ENCODE measurements around the gene FURIN. TPM values are rescaled to one million over a fixed set of nuclear protein-coding genes. Genes with fewer than 3 reads are reported as not detected.
"Not testable (repeated sequence)": the region's sequence is repeated elsewhere in the genome, so short reads cannot be mapped to it uniquely, and the experiment has no call there.

Gene FURIN
- total and polyA plus RNA-seq, 2 experiments from 2014 or later: 67.9 to 98.9 TPM

GRCh38 chr15:90918835-90919234, 50.4 kb downstream of the FURIN start:
- H3K9me3 ChIP-seq (ENCODE audit: low read depth): no peaks in the 10 kb centered on the region
- H4K20me1 ChIP-seq (ENCODE audit: insufficient read depth, poor library complexity, severe bottlenecking): no peaks in the 10 kb centered on the region
- no peak overlapping the region for H3K27ac ChIP-seq
- no peak overlapping the region for H2AFZ ChIP-seq
- H3K4me3 ChIP-seq: no peak overlapping the region
- H3K36me3 ChIP-seq (replicated peaks; ENCODE audit: insufficient read depth, low read depth): no peaks in the 10 kb centered on the region
- H3K4me2 ChIP-seq: no peak overlapping the region
- H3K4me1 ChIP-seq (ENCODE audit: insufficient read depth): no peaks in the 10 kb centered on the region
- no peaks in the 10 kb centered on the region for H3K27me3 ChIP-seq
- WGBS (ENCODE audit: low lambda C conversion rate, missing lambda C conversion rate): 96% methylated on average over 6 of the region's 6 CpGs
- no peak for DNase-seq (ENCODE audit: low spot score)
- H3K79me2 ChIP-seq: no peaks in the 10 kb centered on the region
- H3K9me2 ChIP-seq (replicated peaks; ENCODE audit: insufficient read depth): no peaks in the 10 kb centered on the region
- no peak for TF ChIP-seq EZH2 (IDR thresholded peaks at IDR 0.05; ENCODE audit: borderline replicate concordance)
- no peak for TF ChIP-seq EZH2phosphoT487 (IDR thresholded peaks at IDR 0.05; ENCODE audit: low read depth, severe bottlenecking, unreplicated experiment)
- TF ChIP-seq CTCF (IDR thresholded peaks at IDR 0.05; ENCODE audit: poor library complexity): no peak

- TF ChIP-seq EZH2phosphoT487 (IDR thresholded peaks at IDR 0.05; ENCODE audit: low read depth, severe bottlenecking, unreplicated experiment): no peak
- TF ChIP-seq CTCF (IDR thresholded peaks at IDR 0.05; ENCODE audit: poor library complexity): no peak
- TF ChIP-seq EZH2 (IDR thresholded peaks at IDR 0.05; ENCODE audit: borderline replicate concordance): no peak
- no peaks in the 10 kb centered on the region for H3K79me2 ChIP-seq
- no peaks in the 10 kb centered on the region for H3K4me1 ChIP-seq (ENCODE audit: insufficient read depth)
- no peaks in the 10 kb centered on the region for H3K9me2 ChIP-seq (replicated peaks; ENCODE audit: insufficient read depth)
- DNase-seq (ENCODE audit: low spot score): no peak
- no peaks in the 10 kb centered on the region for H3K36me3 ChIP-seq (replicated peaks; ENCODE audit: insufficient read depth, low read depth)
- H3K9me3 ChIP-seq (ENCODE audit: low read depth): no peaks in the 10 kb centered on the region
- no peak overlapping the region for H3K4me3 ChIP-seq
- no peaks in the 10 kb centered on the region for H4K20me1 ChIP-seq (ENCODE audit: insufficient read depth, poor library complexity, severe bottlenecking)
- H3K27ac ChIP-seq: no peak overlapping the region
- WGBS (ENCODE audit: low lambda C conversion rate, missing lambda C conversion rate): 94% methylated on average over 4 of the region's 4 CpGs
- H2AFZ ChIP-seq: no peak overlapping the region
- H3K4me2 ChIP-seq: no peak overlapping the region
- no peaks in the 10 kb centered on the region for H3K27me3 ChIP-seq
Observed at GRCh38 chr15:90921887-90922286, 53.5 kb downstream of the FURIN start.

GRCh38 chr15:90922712-90923322, 54.4 kb downstream of the FURIN start:
- H3K36me3 ChIP-seq (replicated peaks; ENCODE audit: insufficient read depth, low read depth): not testable (repeated sequence)
- 96% methylated on average over 7 of the region's 7 CpGs for WGBS (ENCODE audit: low lambda C conversion rate, missing lambda C conversion rate)

GRCh38 chr15:90924375-90924774, 56.0 kb downstream of the FURIN start:
- no peak overlapping the region for H2AFZ ChIP-seq
- H3K9me2 ChIP-seq (replicated peaks; ENCODE audit: insufficient read depth): no peaks in the 10 kb centered on the region
- H3K4me2 ChIP-seq: no peak overlapping the region
- H4K20me1 ChIP-seq (ENCODE audit: insufficient read depth, poor library complexity, severe bottlenecking): no peaks in the 10 kb centered on the region
- no peak overlapping the region for H3K4me3 ChIP-seq
- H3K4me1 ChIP-seq (ENCODE audit: insufficient read depth): no peaks in the 10 kb centered on the region
- H3K9me3 ChIP-seq (ENCODE audit: low read depth): no peaks in the 10 kb centered on the region
- no peaks in the 10 kb centered on the region for H3K79me2 ChIP-seq
- DNase-seq (ENCODE audit: low spot score): no peak
- no peaks in the 10 kb centered on the region for H3K27me3 ChIP-seq
- TF ChIP-seq EZH2phosphoT487 (IDR thresholded peaks at IDR 0.05; ENCODE audit: low read depth, severe bottlenecking, unreplicated experiment) (no peak), CTCF (IDR thresholded peaks at IDR 0.05; ENCODE audit: poor library complexity) (no peak), EZH2 (IDR thresholded peaks at IDR 0.05; ENCODE audit: borderline replicate concordance) (no peak)
- no peak overlapping the region for H3K27ac ChIP-seq
- H3K36me3 ChIP-seq (replicated peaks; ENCODE audit: insufficient read depth, low read depth): no peaks in the 10 kb centered on the region
- WGBS (ENCODE audit: low lambda C conversion rate, missing lambda C conversion rate): 91% methylated on average over 5 of the region's 5 CpGs

More at GRCh38 chr15:90922712-90923322, 54.4 kb downstream of the FURIN start:
- not testable (repeated sequence) for H3K9me2 ChIP-seq (replicated peaks; ENCODE audit: insufficient read depth); H3K4me1 ChIP-seq (ENCODE audit: insufficient read depth); H3K27ac ChIP-seq; H3K4me3 ChIP-seq; DNase-seq (ENCODE audit: low spot score); H3K27me3 ChIP-seq; H3K79me2 ChIP-seq; H3K9me3 ChIP-seq (ENCODE audit: low read depth); H3K4me2 ChIP-seq; H4K20me1 ChIP-seq (ENCODE audit: insufficient read depth, poor library complexity, severe bottlenecking); H2AFZ ChIP-seq

GRCh38 chr15:90926766-90927165, 58.4 kb downstream of the FURIN start:
- H3K4me3 ChIP-seq; H3K27me3 ChIP-seq; H3K36me3 ChIP-seq (replicated peaks; ENCODE audit: insufficient read depth, low read depth); H3K4me1 ChIP-seq (ENCODE audit: insufficient read depth); H3K79me2 ChIP-seq; H4K20me1 ChIP-seq (ENCODE audit: insufficient read depth, poor library complexity, severe bottlenecking); H3K4me2 ChIP-seq; H3K9me3 ChIP-seq (ENCODE audit: low read depth); H3K9me2 ChIP-seq (replicated peaks; ENCODE audit: insufficient read depth); H3K27ac ChIP-seq; DNase-seq (ENCODE audit: low spot score); H2AFZ ChIP-seq: not testable (repeated sequence)
- WGBS (ENCODE audit: low lambda C conversion rate, missing lambda C conversion rate): 93% methylated on average over 10 of the region's 10 CpGs

GRCh38 chr15:90928106-90928505, 59.7 kb downstream of the FURIN start:
- H3K36me3 ChIP-seq (replicated peaks; ENCODE audit: insufficient read depth, low read depth); H3K9me2 ChIP-seq (replicated peaks; ENCODE audit: insufficient read depth); H2AFZ ChIP-seq; H3K4me1 ChIP-seq (ENCODE audit: insufficient read depth); H3K27me3 ChIP-seq; H3K79me2 ChIP-seq; H3K9me3 ChIP-seq (ENCODE audit: low read depth); H3K4me2 ChIP-seq; DNase-seq (ENCODE audit: low spot score); H3K4me3 ChIP-seq; H4K20me1 ChIP-seq (ENCODE audit: insufficient read depth, poor library complexity, severe bottlenecking); H3K27ac ChIP-seq: not testable (repeated sequence)
- WGBS (ENCODE audit: low lambda C conversion rate, missing lambda C conversion rate): 95% methylated on average over 7 of the region's 7 CpGs
